Thyroid gland (tissue), 4 donors: Measurements from ENCODE around the gene SMIM22. TPM values are rescaled to one million over a fixed set of nuclear protein-coding genes. Genes with fewer than 3 reads are reported as not detected.

Experiments
- DNase-seq, 2 donors: peaks; one replicate each; pipeline ENCODE4 v3.0.0-alpha.2; 2019
- H3K27ac ChIP-seq, 3 donors: fragments of 200-600 bp; sonication (generic); 1 replicate in 2 of 3; 2 replicates in 1 of 3; pipeline ENCODE4 v1.5.1; 2016 to 2019; ENCODE audit warnings: mild to moderate bottlenecking in 1 of 3, moderate library complexity in 1 of 3
- H3K27me3 ChIP-seq: fragments of 200-600 bp; sonication (generic); one replicate; pipeline ENCODE4 v1.5.1; 2019
- H3K36me3 ChIP-seq, 2 donors: fragments of 200-600 bp; sonication (generic); one replicate each; pipeline ENCODE4 v1.5.1; 2016 to 2019
- H3K4me1 ChIP-seq, 2 donors: fragments of 200-600 bp; sonication (generic); one replicate each; pipeline ENCODE4 v1.5.1; 2017 to 2019
- H3K4me3 ChIP-seq, 3 donors: fragments of 200-600 bp; sonication (generic); replicated peaks in 1 of 3; 1 replicate in 2 of 3; 2 replicates in 1 of 3; pipeline ENCODE4 v1.5.1; 2016; ENCODE audit warnings: mild to moderate bottlenecking in 1 of 3
- H3K9me3 ChIP-seq: fragments of 200-600 bp; sonication (generic); one replicate; pipeline ENCODE4 v1.5.1; 2017
- CTCF ChIP-seq, 6 experiments: fragments of 200-600 bp in 3 of 6; fragments of 450-650 bp in 3 of 6; sonication (generic) in 3 of 6; IDR thresholded peaks; one replicate each; pipeline ENCODE4 v1.5.1; 2016 to 2019; ENCODE audit warnings: antibody characterized with exemption in 6 of 6, mild to moderate bottlenecking in 2 of 6, inconsistent platforms in 1 of 6, moderate library complexity in 1 of 6
- POLR2A ChIP-seq, 2 donors: fragments of 450-650 bp; IDR thresholded peaks; one replicate each; pipeline ENCODE4 v1.6.1; 2017; ENCODE audit warnings: antibody characterized with exemption in 2 of 2, mild to moderate bottlenecking in 2 of 2, moderate library complexity in 1 of 2
- WGBS, 2 donors: methylation state at CpG; one replicate each; pipeline ENCODE4 v1.1.5; 2017; 5-methylcytosine and 5-hydroxymethylcytosine counted together
- intact Hi-C: fragments of 100-400 bp; cut with DNase I; formaldehyde crosslinking; loops from one replicate; pipeline ENCODE4 v1.15.1; 2023
- total RNA-seq, 4 donors: library from RNA; depleted of rRNA; stranded (reverse); fragments of >200 nt; gene quantifications; one replicate each; pipeline ENCODE4 v1.2.3, GENCODE V29; 2016

Gene SMIM22
- total RNA-seq, 4 donors from 2014 or later, result not detected

GRCh38 chr16:4814542-4815173 is 19.5 kb downstream of the SMIM22 start:
- DNase-seq, result no peak
- H3K4me1 ChIP-seq, result no peaks in the 10 kb centered on the region
- H3K9me3 ChIP-seq, result no peaks in the 10 kb centered on the region
- H3K4me3 ChIP-seq, result no peak overlapping the region
- H3K36me3 ChIP-seq, result peaks cover 29 to 74% of the 10 kb centered on the region in 2 donors
- no peak overlapping the region for H3K27ac ChIP-seq
- TF ChIP-seq POLR2A (IDR thresholded peaks at IDR 0.05), result no peak
- no peak for TF ChIP-seq CTCF (IDR thresholded peaks at IDR 0.05)
- H3K27me3 ChIP-seq, result no peaks in the 10 kb centered on the region
- intact Hi-C loops, result no loop called here
- WGBS, 2 donors, result 90 to 91% methylated on average over 14 to 16 of the region's 16 CpGs

- 92 to 93% methylated on average over 6 of the region's 6 CpGs for WGBS, 2 donors
- TF ChIP-seq CTCF (IDR thresholded peaks at IDR 0.05) (no peak), POLR2A (IDR thresholded peaks at IDR 0.05) (no peak)
- Histone ChIP-seq H3K4me3 (no peak overlapping the region), H3K4me1 (no peaks in the 10 kb centered on the region), H3K27me3 (no peaks in the 10 kb centered on the region), H3K27ac (no peak overlapping the region), H3K36me3 (peaks cover 41 to 72% of the 10 kb centered on the region in 2 donors), H3K9me3 (no peaks in the 10 kb centered on the region)
- intact Hi-C loops, result no loop called here
- DNase-seq, result no peak
Observed at GRCh38 chr16:4820652-4821051, 25.5 kb downstream of the SMIM22 start.

- H3K36me3 ChIP-seq, result peaks cover 72 to 83% of the 10 kb centered on the region in 2 donors
- intact Hi-C loops, result no loop called here
- 93 to 94% methylated on average over 8 of the region's 8 CpGs for WGBS, 2 donors
Observed at GRCh38 chr16:4825196-4825595, 30.0 kb downstream of the SMIM22 start.

GRCh38 chr16:4826526-4826925 is 31.4 kb downstream of the SMIM22 start:
- no peak for DNase-seq
- intact Hi-C loops, result no loop called here
- no peak overlapping the region for H3K4me3 ChIP-seq
- peaks cover 73 to 83% of the 10 kb centered on the region in 2 donors for H3K36me3 ChIP-seq
- 99 to 100% methylated on average over 4 of the region's 4 CpGs for WGBS, 2 donors
- no peaks in the 10 kb centered on the region for H3K4me1 ChIP-seq
- no peaks in the 10 kb centered on the region for H3K27me3 ChIP-seq
- H3K27ac ChIP-seq, result no peak overlapping the region
- no peak for TF ChIP-seq CTCF (IDR thresholded peaks at IDR 0.05)
- TF ChIP-seq POLR2A (IDR thresholded peaks at IDR 0.05), result no peak
- no peaks in the 10 kb centered on the region for H3K9me3 ChIP-seq

More at GRCh38 chr16:4825196-4825595, 30.0 kb downstream of the SMIM22 start:
- Histone ChIP-seq H3K4me1 (no peaks in the 10 kb centered on the region), H3K27ac (no peak overlapping the region), H3K27me3 (no peaks in the 10 kb centered on the region), H3K9me3 (no peaks in the 10 kb centered on the region), H3K4me3 (no peak overlapping the region)
- no peak for DNase-seq
- no peak for TF ChIP-seq POLR2A (IDR thresholded peaks at IDR 0.05)
- TF ChIP-seq CTCF (IDR thresholded peaks at IDR 0.05), result no peak

GRCh38 chr16:4826980-4827379 is 31.8 kb downstream of the SMIM22 start:
- no peak overlapping the region for H3K27ac ChIP-seq
- DNase-seq, result no peak
- TF ChIP-seq CTCF (IDR thresholded peaks at IDR 0.05) (no peak), POLR2A (IDR thresholded peaks at IDR 0.05) (no peak)
- H3K4me3 ChIP-seq, result no peak overlapping the region
- no peaks in the 10 kb centered on the region for H3K4me1 ChIP-seq
- H3K36me3 ChIP-seq, result peaks cover 73 to 83% of the 10 kb centered on the region in 2 donors
- WGBS, 2 donors, result 95 to 98% methylated on average over 10 of the region's 10 CpGs
- H3K9me3 ChIP-seq, result no peaks in the 10 kb centered on the region
- no peaks in the 10 kb centered on the region for H3K27me3 ChIP-seq
- intact Hi-C loops, result no loop called here
